Testis (tissue), 3 donors: ENCODE measurements around the gene FDX1. TPM values are rescaled to one million over a fixed set of nuclear protein-coding genes. Genes with fewer than 3 reads are reported as not detected.

Source experiments
- DNase-seq: peaks from one replicate; pipeline ENCODE4 v3.0.0-alpha.2; 2019
- H3K27ac ChIP-seq, 2 donors: fragments of 200-600 bp; sonication (generic); one replicate each; pipeline ENCODE4 v1.5.1; 2019
- H3K27me3 ChIP-seq: fragments of 200-600 bp; sonication (generic); one replicate; pipeline ENCODE4 v1.5.1; 2019
- H3K36me3 ChIP-seq: fragments of 200-600 bp; sonication (generic); one replicate; pipeline ENCODE4 v1.5.1; 2017; ENCODE audit warnings: low read depth; ENCODE audit errors: missing control alignments
- H3K4me1 ChIP-seq: fragments of 200-600 bp; sonication (generic); one replicate; pipeline ENCODE4 v1.5.1; 2019
- H3K4me3 ChIP-seq, 2 donors: fragments of 200-600 bp; sonication (generic); one replicate each; pipeline ENCODE4 v1.5.1; 2017 to 2019
- H3K9me3 ChIP-seq: fragments of 200-600 bp; sonication (generic); one replicate; pipeline ENCODE4 v1.5.1; 2017
- POLR2A ChIP-seq: fragments of 450-650 bp; IDR thresholded peaks from one replicate; pipeline ENCODE4 v1.6.1; 2017; ENCODE audit warnings: antibody characterized with exemption, mild to moderate bottlenecking, moderate library complexity
- WGBS, 2 donors: methylation state at CpG; one replicate each; pipeline ENCODE4 v1.1.5; 2018; 5-methylcytosine and 5-hydroxymethylcytosine counted together
- intact Hi-C: fragments of 100-400 bp; cut with DNase I; formaldehyde crosslinking; loops from one replicate; pipeline ENCODE4 v1.15.1; 2023; ENCODE audit warnings: low total_unique reads
- polyA plus RNA-seq: library from polyadenylated mRNA; stranded (reverse); fragments of 350-450 nt; fragmentation: Illumina TruSeq; extraction: RNeasy Lipid Tissue Mini Kit (QIAGEN cat#74804); gene quantifications from one replicate; pipeline ENCODE4 v1.2.3, GENCODE V29; 2014; ENCODE audit warnings: low read depth, low replicate concordance; ENCODE audit not compliant: insufficient read depth
- total RNA-seq, 2 donors: library from RNA; depleted of rRNA; stranded (reverse); fragments of >200 nt; gene quantifications; one replicate each; pipeline ENCODE4 v1.2.3, GENCODE V29; 2016
- TF ChIP-seq, protein P1 (sequence below), 3 experiments: fragments of 450-650 bp in 2 of 3; fragments of 200-600 bp in 1 of 3; sonication (generic) in 1 of 3; IDR thresholded peaks; one replicate each; pipeline ENCODE4 v1.5.1; 2016 to 2019; ENCODE audit warnings: antibody characterized with exemption in 3 of 3, mild to moderate bottlenecking in 2 of 3, moderate library complexity in 1 of 3

The FDX1 gene
- total and polyA plus RNA-seq, 3 donors from 2014 or later = 12.9 to 13.9 (median 13.1) TPM

DNA sequence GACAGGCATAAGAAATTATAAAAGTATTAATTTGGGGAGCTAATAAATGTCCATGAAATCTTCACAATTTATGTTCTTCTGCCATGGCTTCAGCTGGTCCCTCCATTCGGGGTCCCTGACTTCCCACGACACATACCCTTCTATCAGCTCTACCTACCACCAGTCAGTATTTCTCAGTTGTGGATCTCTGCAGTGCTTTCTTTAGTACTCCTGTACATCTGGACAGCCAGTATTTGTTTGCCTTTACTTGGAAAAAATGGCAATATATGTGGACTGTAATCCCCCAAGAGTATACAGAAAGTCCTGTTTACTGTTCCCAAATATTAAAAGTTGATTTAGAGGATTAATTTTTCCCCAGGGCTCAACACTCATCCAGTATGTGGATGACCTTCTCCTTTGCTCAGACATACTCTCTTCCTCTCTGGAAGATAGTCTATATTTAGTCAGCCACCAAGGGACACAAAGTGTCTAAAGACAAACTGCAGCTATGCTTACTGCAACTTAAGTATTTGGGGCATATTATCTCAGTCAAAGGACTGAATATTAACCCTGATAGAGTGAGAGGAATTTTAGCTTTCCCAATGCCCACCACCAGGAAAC, 7.3 kb upstream of the FDX1 start:
- H3K9me3 ChIP-seq = no peaks in the 10 kb centered on the region
- no peak for TF ChIP-seq POLR2A
- TF ChIP-seq, protein P1, sequence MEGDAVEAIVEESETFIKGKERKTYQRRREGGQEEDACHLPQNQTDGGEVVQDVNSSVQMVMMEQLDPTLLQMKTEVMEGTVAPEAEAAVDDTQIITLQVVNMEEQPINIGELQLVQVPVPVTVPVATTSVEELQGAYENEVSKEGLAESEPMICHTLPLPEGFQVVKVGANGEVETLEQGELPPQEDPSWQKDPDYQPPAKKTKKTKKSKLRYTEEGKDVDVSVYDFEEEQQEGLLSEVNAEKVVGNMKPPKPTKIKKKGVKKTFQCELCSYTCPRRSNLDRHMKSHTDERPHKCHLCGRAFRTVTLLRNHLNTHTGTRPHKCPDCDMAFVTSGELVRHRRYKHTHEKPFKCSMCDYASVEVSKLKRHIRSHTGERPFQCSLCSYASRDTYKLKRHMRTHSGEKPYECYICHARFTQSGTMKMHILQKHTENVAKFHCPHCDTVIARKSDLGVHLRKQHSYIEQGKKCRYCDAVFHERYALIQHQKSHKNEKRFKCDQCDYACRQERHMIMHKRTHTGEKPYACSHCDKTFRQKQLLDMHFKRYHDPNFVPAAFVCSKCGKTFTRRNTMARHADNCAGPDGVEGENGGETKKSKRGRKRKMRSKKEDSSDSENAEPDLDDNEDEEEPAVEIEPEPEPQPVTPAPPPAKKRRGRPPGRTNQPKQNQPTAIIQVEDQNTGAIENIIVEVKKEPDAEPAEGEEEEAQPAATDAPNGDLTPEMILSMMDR (IDR thresholded peaks at IDR 0.05) = no peak
- WGBS, 2 donors = 91 to 98% methylated on average over 2 of the region's 2 CpGs
- intact Hi-C loops = no loop called here
- no peaks in the 10 kb centered on the region for H3K4me1 ChIP-seq
- H3K36me3 ChIP-seq = no peaks in the 10 kb centered on the region
- DNase-seq = no peak
- H3K4me3 ChIP-seq = no peak overlapping the region
- no peak overlapping the region for H3K27ac ChIP-seq
- H3K27me3 ChIP-seq = no peaks in the 10 kb centered on the region

GRCh38 chr11:110424775-110425444, 4.8 kb upstream of the FDX1 start:
- no peaks in the 10 kb centered on the region for H3K27me3 ChIP-seq
- no peak for DNase-seq
- TF ChIP-seq, protein P1 (IDR thresholded peaks at IDR 0.05) = no peak
- TF ChIP-seq POLR2A = no peak
- no peaks in the 10 kb centered on the region for H3K9me3 ChIP-seq
- no peak overlapping the region for H3K27ac ChIP-seq
- peaks cover 11% of the 10 kb centered on the region for H3K4me1 ChIP-seq
- H3K4me3 ChIP-seq = no peak overlapping the region
- intact Hi-C loops = no loop called here
- H3K36me3 ChIP-seq = no peaks in the 10 kb centered on the region
- 89 to 94% methylated on average over 3 of the region's 3 CpGs for WGBS, 2 donors

- intact Hi-C loops = no loop called here
- TF ChIP-seq POLR2A = no peak
- Histone ChIP-seq H3K27me3 (no peaks in the 10 kb centered on the region), H3K27ac (no peak overlapping the region), H3K4me1 (peaks cover 11% of the 10 kb centered on the region), H3K9me3 (no peaks in the 10 kb centered on the region), H3K4me3 (no peak overlapping the region), H3K36me3 (no peaks in the 10 kb centered on the region)
- no peak for DNase-seq
- WGBS, 2 donors = 87 to 90% methylated on average over 9 of the region's 9 CpGs
Observed at GRCh38 chr11:110425751-110426545, 3.8 kb upstream of the FDX1 start.

DNA sequence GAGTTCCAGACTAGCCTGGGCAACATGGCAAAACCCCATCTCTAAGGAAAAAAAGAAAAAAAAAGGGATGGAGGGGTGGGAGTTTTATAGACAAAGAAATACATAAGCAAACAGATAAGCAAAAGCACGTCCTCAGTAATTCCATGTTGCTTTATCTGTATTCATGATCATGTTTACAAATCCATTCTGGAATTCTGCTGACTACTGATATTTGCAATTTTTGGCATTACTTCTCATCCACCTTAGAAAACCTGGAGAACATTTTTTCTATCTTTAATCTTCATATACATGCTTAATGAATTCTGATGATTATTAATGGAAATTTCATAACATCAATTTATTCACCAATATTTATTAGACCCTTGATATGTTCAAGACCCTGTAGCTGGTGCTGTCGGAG, 1.7 kb upstream of the FDX1 start:
- no peak for DNase-seq
- Histone ChIP-seq H3K4me1 (peaks cover 13% of the 10 kb centered on the region), H3K9me3 (no peaks in the 10 kb centered on the region), H3K27me3 (no peaks in the 10 kb centered on the region), H3K4me3 (no peak overlapping the region), H3K36me3 (no peaks in the 10 kb centered on the region), H3K27ac (peak overlapping the region in 1 of 2 donors; percentile 95)
- TF ChIP-seq, protein P1 (IDR thresholded peaks at IDR 0.05) = no peak
- no peak for TF ChIP-seq POLR2A
- intact Hi-C loops = no loop called here
- 72 to 86% methylated on average over 2 of the region's 2 CpGs for WGBS, 2 donors

DNA sequence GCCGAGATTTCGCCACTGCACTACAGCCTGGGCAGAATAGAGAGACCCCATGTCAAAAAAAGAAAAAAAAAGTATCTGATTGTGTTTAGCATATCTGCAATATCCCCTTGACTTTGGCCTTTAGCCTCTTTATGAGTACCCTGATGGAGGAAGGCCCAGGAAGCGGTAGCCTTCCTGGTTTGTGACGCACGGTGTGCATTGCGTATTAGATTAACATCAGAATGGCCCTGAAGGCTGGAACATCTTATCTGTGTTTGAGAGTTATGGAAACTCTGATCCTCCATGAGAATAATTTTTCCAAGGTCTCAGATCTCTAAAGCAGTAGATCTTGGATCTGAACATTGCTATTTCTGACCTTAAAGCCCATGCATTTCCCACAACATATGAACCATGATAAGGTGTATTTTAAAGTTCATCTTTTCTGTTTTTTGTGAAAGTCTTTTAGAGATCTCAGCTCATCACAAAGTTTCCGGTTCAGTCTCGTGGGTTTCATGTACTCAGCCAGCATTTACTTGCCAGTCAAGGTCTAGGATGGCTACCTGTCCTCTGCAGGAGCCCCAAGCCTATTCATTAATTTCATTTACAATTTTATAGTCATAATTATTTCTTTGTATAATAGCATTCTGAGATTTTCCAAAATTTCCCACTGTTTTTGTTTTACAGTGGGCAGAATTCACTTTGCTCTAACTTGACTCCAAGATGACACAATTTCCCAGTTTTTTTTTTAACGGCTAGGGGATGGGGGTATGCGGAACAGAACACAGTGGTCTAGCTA, 605 bp upstream of the FDX1 start:
- intact Hi-C loops = no loop called here
- H3K4me3 ChIP-seq = peak overlapping the region; percentile 91 to 96
- H3K9me3 ChIP-seq = no peaks in the 10 kb centered on the region
- H3K36me3 ChIP-seq = no peaks in the 10 kb centered on the region
- H3K27ac ChIP-seq = peak overlapping the region; percentile 91 to 95
- TF ChIP-seq, protein P1 (IDR thresholded peaks at IDR 0.05) = no peak
- no peak for TF ChIP-seq POLR2A
- no peaks in the 10 kb centered on the region for H3K27me3 ChIP-seq
- H3K4me1 ChIP-seq = peaks cover 23% of the 10 kb centered on the region
- WGBS, 2 donors = 27 to 28% methylated on average over 10 of the region's 10 CpGs
- peak; percentile 41 for DNase-seq
